B cell (primary cell): ENCODE results near the gene SHE.

ENCODE experiments used
- CTCF ChIP-seq: fragments of 200-600 bp; IDR thresholded peaks from one replicate; pipeline ENCODE4 v1.8.0; 2022; ENCODE audit warnings: antibody characterized with exemption, mild to moderate bottlenecking
- EZH2 ChIP-seq: IDR thresholded peaks from 2 replicates; pipeline ENCODE4 v1.6.1; 2012; ENCODE audit warnings: borderline replicate concordance, low read depth, mild to moderate bottlenecking, moderate library complexity, low read length; ENCODE audit not compliant: insufficient read depth, poor library complexity, severe bottlenecking

- TF ChIP-seq CTCF (no peak), EZH2 (no peak)
Observed at GRCh38 chr1:154490317-154490716, 11.9 kb downstream of the SHE start.
